GM19043 (cell line): Measurements from ENCODE around the gene EFHC2.
"Not testable (repeated sequence)": the region's sequence is repeated elsewhere in the genome, so short reads cannot be mapped to it uniquely, and the experiment has no call there.

ENCODE experiments used
- ATAC-seq: cut with Tn5 transposase; IDR thresholded peaks from one replicate; pipeline ENCODE4 v1.9.1; 2021; ENCODE audit warnings: low read depth; ENCODE audit not compliant: unreplicated experiment

Gene EFHC2

GRCh38 chrX:44235534-44235933 lies 107.9 kb downstream of the EFHC2 start:
- no peak for ATAC-seq

DNA sequence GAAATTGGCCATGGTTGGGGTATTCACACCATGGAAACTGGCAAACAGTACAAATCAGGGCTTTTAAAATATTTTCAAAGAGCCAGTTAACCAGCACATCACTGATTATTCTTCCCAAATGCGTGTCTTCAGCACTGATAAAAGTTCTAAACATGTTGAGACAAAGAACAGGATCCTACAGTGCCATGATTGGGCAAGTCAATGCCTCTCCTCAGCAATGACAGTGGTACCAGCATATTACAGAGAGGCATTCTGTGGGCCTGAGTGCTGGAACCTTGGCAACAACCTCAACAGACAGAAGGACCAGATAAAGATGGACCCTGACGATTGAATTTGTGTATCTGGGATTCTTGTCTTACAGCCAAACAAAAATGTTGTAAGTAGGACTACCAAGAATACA lies 108.9 kb downstream of the EFHC2 start:
- ATAC-seq = no peak

DNA sequence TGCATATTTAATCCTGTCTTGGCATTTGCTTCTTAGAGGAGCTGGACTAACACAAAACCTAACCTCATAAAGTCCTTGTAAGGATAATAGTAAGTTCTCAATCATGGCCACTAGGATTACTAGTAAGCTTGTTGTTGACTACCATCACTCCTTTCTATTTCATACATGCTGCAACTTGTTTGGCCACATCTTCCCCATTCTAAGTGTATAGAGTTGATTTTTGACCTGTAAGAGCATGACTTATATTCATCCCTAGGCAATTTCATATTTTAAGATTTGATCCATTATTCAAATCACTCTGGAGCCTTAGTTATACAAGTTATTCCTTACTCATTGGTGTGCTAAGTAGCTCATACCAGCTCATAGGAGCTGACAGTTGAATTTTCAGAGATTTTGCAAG lies 109.4 kb downstream of the EFHC2 start:
- ATAC-seq = no peak

GRCh38 chrX:44232081-44232480 lies 111.4 kb downstream of the EFHC2 start:
- no peak for ATAC-seq

- no peak for ATAC-seq
These were observed 114.9 kb downstream of the EFHC2 start for GRCh38 chrX:44228621-44229020.

DNA sequence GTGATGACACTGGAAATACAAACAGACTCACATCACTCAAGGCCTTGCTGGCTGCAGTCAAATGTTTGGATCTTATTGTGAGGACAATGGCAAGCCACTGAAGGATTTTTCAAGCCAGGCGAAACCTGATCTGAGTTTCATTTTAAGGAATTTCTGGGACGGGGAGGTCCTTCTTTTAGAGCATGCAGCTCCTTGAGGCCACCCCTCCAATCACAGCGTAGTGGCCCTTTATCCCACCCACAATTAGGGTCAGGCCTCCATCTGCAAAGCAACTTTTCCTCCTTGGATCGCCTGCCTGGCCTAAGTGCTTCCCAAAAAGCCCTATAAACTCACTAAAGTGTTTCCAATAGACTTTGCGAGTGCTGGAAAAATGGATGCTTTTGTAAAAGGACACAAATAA lies 115.5 kb downstream of the EFHC2 start:
- ATAC-seq = no peak

- no peak for ATAC-seq
These were observed 117.8 kb downstream of the EFHC2 start for GRCh38 chrX:44225667-44226066.

DNA sequence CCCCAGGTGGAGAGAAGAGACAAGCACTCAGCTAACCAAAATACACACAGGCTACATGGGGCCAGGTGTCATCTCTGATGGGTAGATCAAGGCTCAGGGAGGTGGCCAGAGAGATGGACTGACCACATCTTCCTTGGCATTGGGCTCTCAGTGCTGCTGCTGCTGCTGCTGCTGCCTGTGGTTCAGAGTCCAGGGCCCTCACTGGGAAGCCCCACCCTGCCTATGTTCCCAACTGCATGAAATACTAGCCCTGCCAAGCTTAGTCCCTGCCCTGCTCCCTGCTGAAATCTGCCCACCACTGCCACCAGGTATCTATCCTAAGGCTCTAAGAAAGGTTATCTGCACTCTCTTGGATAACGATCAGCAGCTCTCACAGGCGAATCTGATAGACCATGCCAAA lies 118.7 kb downstream of the EFHC2 start:
- no peak for ATAC-seq

GRCh38 chrX:44223150-44223549 lies 120.3 kb downstream of the EFHC2 start:
- ATAC-seq = no peak

DNA sequence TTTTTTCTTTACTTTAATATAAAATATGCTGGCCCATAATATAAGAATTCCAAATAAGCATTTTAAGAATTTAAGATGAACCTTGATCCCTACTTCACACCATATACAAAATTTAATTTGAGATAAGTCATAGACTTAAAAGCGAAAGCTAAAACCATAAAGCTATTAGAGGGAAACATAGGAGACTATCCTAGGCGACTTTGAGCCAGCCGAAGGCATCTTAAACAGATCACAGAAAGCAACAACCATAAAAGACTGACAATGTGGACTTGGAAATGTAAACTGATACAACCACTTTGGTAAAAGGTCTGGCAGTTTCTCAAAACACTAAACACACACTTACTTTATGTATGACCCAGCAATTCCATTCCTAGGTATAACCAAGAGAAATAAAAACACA lies 125.0 kb downstream of the EFHC2 start:
- no peak for ATAC-seq

DNA sequence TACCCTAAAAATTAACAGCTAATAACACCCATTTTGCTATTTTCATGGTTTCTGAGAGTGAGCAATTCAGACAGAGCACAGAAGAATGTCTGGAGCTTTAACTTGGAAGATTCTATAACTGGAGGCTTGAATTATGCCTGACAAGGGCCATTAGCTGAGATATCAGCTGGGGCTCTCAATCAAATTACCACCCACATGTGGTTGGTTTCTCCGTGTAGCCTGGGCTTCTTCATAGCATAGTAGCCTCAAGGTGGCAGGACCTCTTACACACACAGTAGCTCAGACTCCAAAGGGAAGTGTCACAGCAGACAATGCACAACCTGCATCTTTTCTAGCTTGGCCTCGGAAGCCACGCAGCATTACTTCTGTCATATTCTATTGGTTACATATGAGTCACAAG lies 127.3 kb downstream of the EFHC2 start:
- ATAC-seq = no peak

- ATAC-seq = no peak
These were observed 139.7 kb downstream of the EFHC2 start for GRCh38 chrX:44203791-44204190.

GRCh38 chrX:44202596-44202995 lies 140.9 kb downstream of the EFHC2 start:
- no peak for ATAC-seq

DNA sequence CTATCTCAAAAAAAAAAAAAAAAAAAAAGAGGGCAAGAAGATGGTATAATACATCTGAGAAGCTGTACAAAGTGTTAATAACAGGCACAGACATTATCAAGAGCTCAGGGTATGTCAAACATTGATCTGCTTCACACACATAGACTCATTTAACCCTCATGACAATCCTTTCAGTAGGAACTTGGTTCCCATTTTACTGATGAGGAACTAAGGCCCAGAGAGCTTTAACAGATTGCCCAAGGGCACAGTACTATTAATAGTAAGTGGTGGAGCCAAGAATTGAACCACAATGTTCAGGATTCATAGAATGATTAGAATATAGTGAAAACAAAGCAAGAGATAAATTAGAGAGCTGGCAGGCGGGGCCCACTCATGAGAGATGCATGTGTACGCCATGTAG lies 154.4 kb downstream of the EFHC2 start:
- no peak for ATAC-seq

GRCh38 chrX:44187915-44188314 lies 155.6 kb downstream of the EFHC2 start:
- ATAC-seq = not testable (repeated sequence)

DNA sequence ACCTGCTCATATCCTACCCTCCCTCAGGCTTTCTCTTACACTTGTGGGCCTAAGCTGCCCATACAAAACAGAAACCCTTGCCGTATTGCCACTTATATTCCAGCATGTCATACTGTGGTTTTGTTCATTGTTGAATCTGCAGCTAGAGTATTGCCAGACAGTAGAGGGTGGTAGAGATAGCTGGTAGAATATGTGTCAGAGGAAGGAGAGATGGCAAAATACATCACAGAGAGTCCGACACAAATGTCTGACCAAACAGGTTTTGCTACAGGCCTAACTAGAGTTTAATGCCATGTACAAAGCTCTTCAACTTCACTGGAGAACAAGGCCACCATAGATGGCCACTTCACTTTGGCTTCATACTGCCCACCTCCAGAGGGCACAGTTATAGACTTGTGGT lies 160.1 kb downstream of the EFHC2 start:
- ATAC-seq = no peak

DNA sequence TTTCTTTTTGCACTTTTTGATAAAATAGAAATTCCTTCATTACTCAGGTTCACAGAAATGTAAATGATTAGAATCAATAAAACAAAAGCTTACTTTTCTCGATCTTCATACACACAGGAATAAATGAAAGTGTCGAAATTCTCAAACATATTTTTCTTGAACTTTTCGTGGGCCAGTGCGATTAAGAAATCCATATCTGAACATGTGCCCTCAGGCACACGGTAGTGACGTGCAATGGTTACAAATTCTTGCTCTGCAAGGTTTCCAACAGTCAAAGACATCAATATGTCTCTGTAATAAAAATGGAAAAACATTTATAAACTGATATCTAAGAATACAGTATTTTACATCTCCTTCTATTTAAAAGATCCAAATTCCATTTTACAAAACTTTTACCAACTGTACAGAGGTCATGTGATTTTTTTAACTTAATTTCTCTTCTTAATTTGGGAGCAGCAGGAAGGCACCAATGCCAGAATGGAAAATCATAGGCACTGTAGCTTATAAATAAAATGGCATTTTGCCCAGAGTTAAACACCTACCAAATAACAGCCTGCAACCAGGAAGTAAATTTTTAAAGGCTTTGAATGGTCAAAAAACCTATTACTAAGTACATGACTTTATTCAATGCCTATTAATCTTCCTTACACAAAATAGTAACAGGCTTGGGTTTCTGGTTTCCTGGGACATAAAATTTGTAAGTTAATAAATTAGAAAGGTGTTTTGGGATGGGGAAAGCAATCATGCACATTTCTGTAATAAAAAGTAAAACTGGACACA lies 165.0 kb downstream of the EFHC2 start:
- ATAC-seq = no peak

- ATAC-seq = no peak
These were observed 168.0 kb downstream of the EFHC2 start for GRCh38 chrX:44175455-44175854.

DNA sequence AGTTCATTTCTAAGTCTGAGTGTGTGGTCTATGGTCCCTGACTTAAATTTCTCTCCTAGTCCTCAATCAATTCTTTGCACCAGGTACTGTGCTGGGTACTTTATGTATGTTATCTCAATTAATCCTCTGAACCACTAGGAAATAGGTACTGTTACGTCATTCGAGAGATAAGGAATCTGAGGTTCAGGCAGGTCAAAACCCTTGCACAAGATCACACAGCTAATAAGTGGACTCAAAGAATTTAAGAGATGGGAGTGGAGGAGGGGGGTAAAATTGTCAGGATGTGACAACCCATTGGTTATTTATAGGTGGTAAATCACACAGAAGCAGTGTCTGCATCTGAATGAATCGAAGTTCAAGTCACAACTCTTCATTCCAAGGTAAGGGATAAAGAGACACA lies 169.4 kb downstream of the EFHC2 start:
- ATAC-seq = no peak

- ATAC-seq = no peak
These were observed 170.3 kb downstream of the EFHC2 start for GRCh38 chrX:44173219-44173618.

DNA sequence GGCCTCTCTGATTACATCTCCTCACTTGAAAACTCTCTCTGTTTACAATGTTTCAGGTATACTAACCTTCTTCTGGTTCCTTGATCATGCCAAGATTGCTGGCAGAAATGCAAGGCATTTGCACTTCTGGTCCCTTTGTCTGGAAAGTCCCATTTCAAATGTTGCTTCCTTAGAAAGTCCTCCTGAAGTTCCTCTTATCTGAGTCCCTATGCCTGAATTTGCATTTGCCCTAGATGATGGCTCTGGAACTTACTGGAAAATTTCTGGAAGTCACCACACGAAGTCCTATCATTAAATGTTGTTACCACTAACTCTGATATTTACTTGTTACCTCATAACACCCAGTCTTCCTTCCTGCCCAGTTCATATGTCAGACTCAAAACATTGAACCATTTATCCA lies 176.4 kb downstream of the EFHC2 start:
- no peak for ATAC-seq

GRCh38 chrX:44162964-44163475 lies 180.5 kb downstream of the EFHC2 start:
- ATAC-seq = no peak

- ATAC-seq = no peak
These were observed 185.6 kb downstream of the EFHC2 start for GRCh38 chrX:44157858-44158257.
